Airway epithelial cell (primary cell): Measurements from ENCODE around the gene TP53TG3D. TPM values are rescaled to one million over a fixed set of nuclear protein-coding genes. Genes with fewer than 3 reads are reported as not detected.

Experiments
- total RNA-seq: library from RNA; depleted of rRNA; stranded (reverse); fragments of >200 nt; gene quantifications from 2 replicates; pipeline ENCODE4 v1.2.3, GENCODE V29; 2015

TP53TG3D gene
- not detected in 2 replicates for total RNA-seq

DNA sequence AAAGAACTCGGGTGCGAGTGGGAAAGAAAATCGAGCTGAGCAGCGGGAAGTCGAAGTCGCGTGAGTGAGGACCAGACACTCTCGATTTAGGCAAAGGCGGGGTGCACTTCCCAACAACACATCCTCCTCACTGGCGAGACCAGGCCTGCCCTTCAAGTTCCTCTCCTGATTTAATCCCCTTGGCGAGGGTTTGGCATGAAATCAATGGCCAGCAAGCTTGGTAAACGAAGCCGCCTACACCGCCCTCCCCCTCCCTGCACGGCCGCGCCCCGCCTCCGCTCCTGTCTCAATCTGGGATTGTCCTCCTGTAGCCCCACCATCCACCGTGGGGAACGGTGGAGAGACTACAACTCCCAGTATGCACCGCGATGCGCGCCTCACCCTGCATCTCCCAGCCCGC is at the start of gene TP53TG3D:
Gene TP53TG3D (plus strand): TSS at position 301 of the 400 bp plus-strand sequence. CDS start 68 bp downstream, at position 369.

